H1 (cell line): ENCODE measurements around the gene OSR1. TPM values are rescaled to one million over a fixed set of nuclear protein-coding genes. Genes with fewer than 3 reads are reported as not detected.

Experiments used
- CTCF ChIA-PET: fragments of 300-600 bp; sonication (Branson Sonifier 250); formaldehyde crosslinking; loops from one replicate; lab custom pipeline; 2021; ENCODE audit not compliant: partially characterized antibody; lab: Charles Lee
- POLR2A ChIA-PET: fragments of 300-600 bp; sonication (Branson Sonifier 250); formaldehyde crosslinking; loops from one replicate; lab custom pipeline; 2021; ENCODE audit warnings: inconsistent platforms; ENCODE audit not compliant: partially characterized antibody; lab: Charles Lee
- DNase-seq, 2 experiments: peaks; one replicate each; pipeline versions ENCODE4 v3.0.0 to v3.0.0-alpha.2; 2010 to 2022; ENCODE audit warnings: low spot score in 2 of 2, low read depth in 1 of 2, mixed read lengths in 1 of 2
- FAIRE-seq: peaks from 2 replicates; lab custom pipeline; 2011; peaks lifted over from hg19 to GRCh38; lab: Jason Lieb, UNC
- H2AFZ ChIP-seq: 2 replicates; pipeline ENCODE4 v1.8.1; 2012; ENCODE audit warnings: low read length, inconsistent platforms
- H2AK5ac ChIP-seq: 2 replicates; pipeline ENCODE4 v1.6.1; 2013; ENCODE audit warnings: low read depth, low read length
- H2BK120ac ChIP-seq: replicated peaks from 2 replicates; pipeline ENCODE3; 2013; ENCODE audit warnings: low read depth, low read length, inconsistent platforms
- H2BK12ac ChIP-seq: 2 replicates; pipeline ENCODE4 v1.6.1; 2013; ENCODE audit warnings: low read depth, low read length
- H2BK15ac ChIP-seq: 2 replicates; pipeline ENCODE4 v1.6.1; 2013; ENCODE audit warnings: low read length
- H2BK20ac ChIP-seq: 2 replicates; pipeline ENCODE4 v1.6.1; 2013; ENCODE audit warnings: low read length
- H2BK5ac ChIP-seq: 2 replicates; pipeline ENCODE4 v1.6.1; 2013; ENCODE audit warnings: low read depth, low read length
- H3K14ac ChIP-seq: 2 replicates; pipeline ENCODE4 v1.6.1; 2013; ENCODE audit warnings: inconsistent platforms; ENCODE audit not compliant: insufficient read length
- H3K18ac ChIP-seq: 2 replicates; pipeline ENCODE4 v1.6.1; 2013; ENCODE audit warnings: low read length; ENCODE audit errors: extremely low read depth
- H3K23ac ChIP-seq: 2 replicates; pipeline ENCODE4 v1.6.1; 2013; ENCODE audit warnings: inconsistent platforms; ENCODE audit not compliant: insufficient read length
- H3K23me2 ChIP-seq: 2 replicates; pipeline ENCODE4 v1.6.1; 2013; ENCODE audit warnings: low read depth, low read length
- H3K27ac ChIP-seq: 2 replicates; pipeline ENCODE4 v1.6.1; 2011; ENCODE audit warnings: low read depth, low read length, inconsistent platforms
- H3K27me3 ChIP-seq, 4 experiments: replicated peaks in 1 of 4; 1 replicate in 1 of 4; 2 replicates in 3 of 4; pipeline versions ENCODE4 v1.6.1 to v1.8.1; 2011 to 2013; ENCODE audit warnings: low read length in 3 of 4, mild to moderate bottlenecking in 3 of 4, inconsistent platforms in 2 of 4, mixed read lengths in 2 of 4, moderate library complexity in 1 of 4; ENCODE audit not compliant: control insufficient read depth in 3 of 4, insufficient read depth in 3 of 4; ENCODE audit errors: extremely low read depth in 1 of 4
- H3K36me3 ChIP-seq, 4 experiments: 2 replicates each; pipeline versions ENCODE4 v1.6.1 to v1.8.1; 2011 to 2013; ENCODE audit warnings: mild to moderate bottlenecking in 4 of 4, low read length in 3 of 4, moderate library complexity in 2 of 4, control low read depth in 1 of 4, inconsistent platforms in 1 of 4; ENCODE audit not compliant: insufficient read depth in 4 of 4, control insufficient read depth in 2 of 4
- H3K4ac ChIP-seq: replicated peaks from 2 replicates; pipeline ENCODE3; 2013; ENCODE audit warnings: low read length, low read depth, mixed read lengths, inconsistent platforms; ENCODE audit not compliant: insufficient read length
- H3K4me1 ChIP-seq, 4 experiments: replicated peaks in 1 of 4; 1 replicate in 1 of 4; 2 replicates in 3 of 4; pipeline versions ENCODE4 v1.6.1 to v1.8.1; 2011 to 2013; ENCODE audit warnings: low read length in 3 of 4, inconsistent platforms in 2 of 4, mixed read lengths in 1 of 4; ENCODE audit not compliant: insufficient read depth in 4 of 4, control insufficient read depth in 3 of 4
- H3K4me2 ChIP-seq, 2 experiments: 2 replicates each; pipeline versions ENCODE4 v1.6.1 to v1.8.1; 2011 to 2013; ENCODE audit warnings: low read depth in 2 of 2, low read length in 2 of 2, control low read depth in 1 of 2, inconsistent platforms in 1 of 2, mild to moderate bottlenecking in 1 of 2; ENCODE audit not compliant: insufficient read depth in 1 of 2
- H3K4me3 ChIP-seq, 4 experiments: fragments of 200-600, 300-600 bp in 1 of 4; sonication (generic), shearing (Covaris generic), sonication (Bioruptor Twin) in 1 of 4; 2 replicates each; pipeline versions ENCODE4 v1.5.1 to v1.8.1; 2011 to 2016; ENCODE audit warnings: low read length in 4 of 4, low read depth in 3 of 4, control low read depth in 2 of 4, inconsistent platforms in 2 of 4, mild to moderate bottlenecking in 2 of 4, mixed read lengths in 1 of 4, moderate library complexity in 1 of 4; ENCODE audit not compliant: insufficient read depth in 2 of 4; ENCODE audit errors: extremely low read depth in 1 of 4
- H3K56ac ChIP-seq: replicated peaks from 2 replicates; pipeline ENCODE3; 2013; ENCODE audit warnings: low read depth, mild to moderate bottlenecking, mixed read lengths, low read length, inconsistent platforms; ENCODE audit not compliant: insufficient read length
- H3K79me1 ChIP-seq: 2 replicates; pipeline ENCODE4 v1.6.1; 2013; ENCODE audit warnings: low read depth, low read length, control low read depth
- H3K79me2 ChIP-seq, 2 experiments: 2 replicates each; pipeline versions ENCODE4 v1.6.1 to v1.8.1; 2012 to 2013; ENCODE audit warnings: low read length in 2 of 2, mild to moderate bottlenecking in 2 of 2, inconsistent platforms in 1 of 2; ENCODE audit not compliant: insufficient read depth in 2 of 2, control insufficient read depth in 1 of 2
- H3K9ac ChIP-seq, 4 experiments: replicated peaks in 1 of 4; 1 replicate in 1 of 4; 2 replicates in 3 of 4; pipeline versions ENCODE4 v1.6.1 to v1.8.1; 2011 to 2013; ENCODE audit warnings: low read depth in 3 of 4, low read length in 3 of 4, control low read depth in 2 of 4, mild to moderate bottlenecking in 2 of 4, moderate library complexity in 2 of 4, inconsistent platforms in 1 of 4; ENCODE audit errors: extremely low read depth in 1 of 4
- H3K9me3 ChIP-seq, 2 experiments: 2 replicates each; pipeline versions ENCODE4 v1.6.1 to v1.8.1; 2012 to 2013; ENCODE audit warnings: mild to moderate bottlenecking in 2 of 2, moderate library complexity in 2 of 2, control low read depth in 1 of 2, inconsistent platforms in 1 of 2, low read depth in 1 of 2, low read length in 1 of 2, mixed read lengths in 1 of 2; ENCODE audit not compliant: insufficient read depth in 2 of 2
- H4K20me1 ChIP-seq, 2 experiments: replicated peaks in 1 of 2; 2 replicates each; pipeline versions ENCODE3 to v1.8.1; 2011 to 2013; ENCODE audit warnings: inconsistent platforms in 2 of 2, low read length in 2 of 2, mild to moderate bottlenecking in 1 of 2; ENCODE audit not compliant: insufficient read depth in 2 of 2, control insufficient read depth in 1 of 2
- H4K5ac ChIP-seq: 2 replicates; pipeline ENCODE4 v1.6.1; 2013; ENCODE audit warnings: low read length, low read depth, mixed read lengths, inconsistent platforms; ENCODE audit not compliant: insufficient read length
- H4K8ac ChIP-seq: 2 replicates; pipeline ENCODE4 v1.8.0; 2013; ENCODE audit warnings: mild to moderate bottlenecking, moderate library complexity, low read length, inconsistent platforms; ENCODE audit not compliant: insufficient read depth; ENCODE audit errors: extremely low read depth
- H4K91ac ChIP-seq: replicated peaks from 2 replicates; pipeline ENCODE3; 2013; ENCODE audit warnings: low read length, mixed read lengths, inconsistent platforms; ENCODE audit not compliant: insufficient read length
- ASH2L ChIP-seq: fragments of 200-600, 300-600 bp; sonication (generic); IDR thresholded peaks from one replicate; pipeline ENCODE4 v1.7.1; 2017; ENCODE audit warnings: low read length
- ATF3 ChIP-seq: IDR thresholded peaks from 2 replicates; pipeline ENCODE4 v1.6.1; 2011; ENCODE audit warnings: low read depth, mild to moderate bottlenecking, low read length; ENCODE audit not compliant: insufficient read depth
- CBX8 ChIP-seq: fragments of 300-800, 300-1000 bp; sonication (generic); IDR thresholded peaks from 2 replicates; pipeline ENCODE4 v1.7.1; 2016; ENCODE audit warnings: low read depth, low read length, borderline replicate concordance
- JUND ChIP-seq: IDR thresholded peaks from 2 replicates; pipeline ENCODE4 v1.6.1; 2011; ENCODE audit warnings: mild to moderate bottlenecking, improper control_type of control experiment, low read length
- KDM5A ChIP-seq: fragments of 200-600 bp; IDR thresholded peaks from 2 replicates; pipeline ENCODE4 v1.7.1; 2012; ENCODE audit warnings: mild to moderate bottlenecking, low read length, inconsistent platforms, mixed read lengths
- POLR2AphosphoS5 ChIP-seq: IDR thresholded peaks from 2 replicates; pipeline ENCODE4 v1.6.1; 2011; ENCODE audit warnings: low read depth, low read length
- RNF2 ChIP-seq: fragments of 200-900, 300-1000 bp; sonication (generic); IDR thresholded peaks from 2 replicates; pipeline ENCODE4 v1.7.1; 2016; ENCODE audit warnings: borderline replicate concordance, low read depth, mild to moderate bottlenecking, antibody characterized with exemption, low read length; ENCODE audit not compliant: poor library complexity, severe bottlenecking; ENCODE audit errors: missing control alignments
- SAP30 ChIP-seq: fragments of 300-600 bp; sonication (generic); IDR thresholded peaks from 2 replicates; pipeline ENCODE4 v1.7.1; 2012; ENCODE audit warnings: low read length, moderate library complexity, mild to moderate bottlenecking, inconsistent platforms; ENCODE audit not compliant: insufficient read depth, insufficient replicate concordance
- SUZ12 ChIP-seq: fragments of 200-600 bp; sonication (generic); IDR thresholded peaks from 2 replicates; pipeline ENCODE4 v1.6.1; 2012; ENCODE audit warnings: mild to moderate bottlenecking, inconsistent platforms, low read length, moderate library complexity, mixed read lengths
- TAF1 ChIP-seq: IDR thresholded peaks from 2 replicates; pipeline ENCODE4 v1.6.1; 2011; ENCODE audit warnings: mild to moderate bottlenecking, low read depth, low read length
- TEAD4 ChIP-seq: IDR thresholded peaks from 2 replicates; pipeline ENCODE4 v1.6.1; 2012; ENCODE audit warnings: low read depth, low read length, inconsistent platforms, mixed read lengths
- WGBS, 2 experiments: shearing (Covaris generic) in 1 of 2; methylation state at CpG; one replicate each; pipeline versions ENCODE4 v1.1.6 to v1.1.7; 2013 to 2015; ENCODE audit warnings: low lambda C conversion rate in 2 of 2, mixed read lengths in 2 of 2, inconsistent platforms in 1 of 2, low coverage in 1 of 2, missing lambda C conversion rate in 1 of 2; ENCODE audit not compliant: insufficient replicate concordance in 2 of 2, insufficient coverage in 1 of 2, insufficient read length in 1 of 2; ENCODE audit errors: extremely low coverage in 1 of 2, missing lambda C conversion rate in 1 of 2; 5-methylcytosine and 5-hydroxymethylcytosine counted together
- polyA plus RNA-seq, 7 experiments: library from polyadenylated mRNA; depleted of rRNA in 3 of 7; stranded (reverse) in 5 of 7; unstranded in 2 of 7; fragments of >200 nt in 5 of 7; fragments of 200-250 nt in 2 of 7; gene quantifications; 1 replicate in 5 of 7; 2 replicates in 1 of 7; 4 replicates in 1 of 7; pipeline versions ENCODE4 v1.2.1 to v1.2.3, GENCODE V29; 2011 to 2013; ENCODE audit warnings: missing spikeins in 2 of 7, mixed read lengths in 2 of 7
- total RNA-seq: library from RNA; stranded (reverse); fragmentation: NEBNext Ultra II Directional; extraction: Animal tissue kit (Norgen Biotek cat#: 25700); gene quantifications from 2 replicates; pipeline ENCODE4 v1.2.1, GENCODE V29; 2021

The OSR1 gene
- total and polyA plus RNA-seq, 2 of the 8 experiments (the other 6 are each of a cell fraction or from before 2014, with no cell fraction given), result 0.05 to 0.22 TPM

DNA sequence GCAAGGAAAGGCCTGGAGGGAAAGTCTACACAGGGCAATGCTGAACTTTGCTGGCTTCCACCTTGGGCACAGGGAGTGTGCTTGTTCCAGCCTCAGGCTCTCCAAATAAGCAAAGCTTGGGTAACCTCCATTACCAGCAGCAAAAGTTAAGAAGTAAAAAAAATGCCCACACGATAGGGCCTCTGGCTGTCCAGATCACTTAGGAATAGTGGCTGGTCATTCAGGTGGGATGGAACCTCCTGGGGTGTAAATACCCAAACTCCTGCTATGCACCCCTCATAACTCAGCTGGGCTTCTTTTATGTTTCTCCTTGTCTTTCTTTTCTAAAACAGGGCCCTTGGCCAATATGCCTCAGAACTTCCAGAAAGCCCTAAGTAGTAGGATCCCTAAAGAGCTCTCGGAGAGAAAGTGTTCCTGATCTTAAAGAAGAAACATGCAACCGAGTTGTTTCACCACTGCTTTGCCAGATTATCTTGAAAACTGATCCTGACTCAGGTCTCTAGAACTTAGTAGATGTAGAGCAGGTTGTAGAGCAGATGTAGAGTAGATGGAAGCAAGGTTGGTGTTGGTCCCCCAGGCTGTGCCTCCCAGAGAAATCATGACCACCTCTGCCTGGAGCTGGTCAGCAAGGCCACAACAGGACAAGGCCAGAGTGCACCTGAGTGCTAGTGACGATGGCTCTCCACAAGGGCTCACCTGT is 2.0 kb upstream of the OSR1 start:
- Histone ChIP-seq H2AFZ (no peak overlapping the region), H3K4me3 (no peak overlapping the region), H2BK20ac (0 out of 2 replicates have a peak overlapping the region, but pooled peaks have one; percentile 80), H3K14ac (no peak overlapping the region), H3K56ac (no peak overlapping the region), H3K18ac (no peak overlapping the region), H3K4me2 (peak overlapping the region; percentile 86 to 89), H3K4ac (no peak overlapping the region), H4K8ac (no peak overlapping the region), H3K79me1 (no peaks in the 10 kb centered on the region; the same call in 1 of the 2 replicates), H4K91ac (no peak overlapping the region), H3K36me3 (no peaks in the 10 kb centered on the region), H3K4me1 (peaks cover 9 to 45% (median 20%) of the 10 kb centered on the region in 4 experiments; a peak in 6 of 7 replicates), H2BK15ac (no peak overlapping the region), H4K20me1 (peaks cover 13 to 38% of the 10 kb centered on the region in 2 experiments), H3K27me3 (peaks cover 83 to 98% (median 95%) of the 10 kb centered on the region in 4 experiments), H3K23ac (no peak overlapping the region), H2AK5ac (no peak overlapping the region), H3K23me2 (peaks cover 7% of the 10 kb centered on the region; the same call in 1 of the 2 replicates), H3K79me2 (no peaks in the 10 kb centered on the region), H3K27ac (no peak overlapping the region), H3K9ac (no peak overlapping the region), H2BK5ac (no peak overlapping the region), H3K9me3 (no peaks in the 10 kb centered on the region), H2BK12ac (0 out of 2 replicates have a peak overlapping the region, but pooled peaks have one; percentile 27), H4K5ac (no peak overlapping the region), H2BK120ac (no peak overlapping the region)
- ChIA-PET CTCF (interaction anchor here (0.8 to 5.4 kb wide), 16 partner anchors 9 to 973 kb away, joined by 3 to 104 read pairs (median 4); no protein-coding TSS in a partner anchor), POLR2A (interaction anchor here (1.4 kb wide), 1 partner anchor 8 kb away, joined by 6 read pairs; no protein-coding TSS in a partner anchor)
- DNase-seq (no peak), FAIRE-seq (no peak)
- WGBS, 2 experiments, result 33% methylated on average over 4 of the region's 4 CpGs; no CpG with 5 or more reads in 1 of the 2 experiments
- TF ChIP-seq CBX8 (no peak), SUZ12 (no peak), KDM5A (no peak), ASH2L (no peak), TAF1 (no peak), JUND (no peak), RNF2 (no peak), TEAD4 (no peak), POLR2AphosphoS5 (no peak), ATF3 (no peak), SAP30 (no peak)
